Femur (tissue), 1 donor: Measurements from ENCODE around the gene GALK1.
A peak's percentile ranks its signal among the peaks of the same experiment; 100 is the strongest.
"Not testable (repeated sequence)": the region's sequence is repeated elsewhere in the genome, so short reads cannot be mapped to it uniquely, and the experiment has no call there.

Source experiments
- DNase-seq: peaks from one replicate; pipeline ENCODE4 v3.0.0-alpha.2; 2017

The GALK1 gene

DNA sequence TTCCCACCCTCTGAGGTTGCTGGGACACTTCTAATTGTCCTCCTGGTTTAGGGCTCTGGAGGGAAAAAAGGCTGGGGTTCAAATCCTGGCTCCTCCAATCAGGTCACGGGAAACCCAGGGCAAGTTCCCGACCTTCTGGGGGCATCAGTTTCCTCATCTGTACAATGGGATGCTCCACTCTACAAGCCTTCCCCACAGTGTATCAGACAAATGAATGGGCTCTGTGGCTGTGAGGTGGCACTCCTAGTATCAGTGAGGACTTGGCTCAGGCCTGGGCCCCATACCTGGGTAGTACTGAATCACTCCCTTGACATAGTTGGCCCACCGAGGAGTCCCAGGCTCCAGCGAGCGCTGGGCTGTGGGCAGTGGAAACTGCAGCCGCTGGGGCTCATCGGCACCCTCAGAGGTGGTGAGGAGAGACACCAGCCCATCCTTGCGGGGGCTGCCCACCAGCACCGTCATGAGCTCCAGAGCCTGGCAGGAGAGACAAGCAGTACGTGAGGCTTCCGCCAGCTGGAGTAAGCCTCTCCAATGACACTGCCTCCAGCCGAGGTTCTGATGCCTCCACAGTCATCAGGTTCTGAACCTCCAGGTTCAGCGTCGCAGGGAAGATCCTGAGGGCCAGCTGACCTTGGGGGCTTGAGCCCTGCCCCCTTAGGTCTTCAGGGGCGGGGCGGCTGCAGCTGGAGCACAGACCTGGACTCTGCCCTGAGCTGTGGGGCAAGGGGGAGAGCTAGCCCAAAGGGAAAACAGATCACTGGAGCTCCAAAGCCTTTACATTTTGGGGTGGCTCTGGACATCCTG is 1.2 kb downstream of the GALK1 start:
- no peak for DNase-seq

DNA sequence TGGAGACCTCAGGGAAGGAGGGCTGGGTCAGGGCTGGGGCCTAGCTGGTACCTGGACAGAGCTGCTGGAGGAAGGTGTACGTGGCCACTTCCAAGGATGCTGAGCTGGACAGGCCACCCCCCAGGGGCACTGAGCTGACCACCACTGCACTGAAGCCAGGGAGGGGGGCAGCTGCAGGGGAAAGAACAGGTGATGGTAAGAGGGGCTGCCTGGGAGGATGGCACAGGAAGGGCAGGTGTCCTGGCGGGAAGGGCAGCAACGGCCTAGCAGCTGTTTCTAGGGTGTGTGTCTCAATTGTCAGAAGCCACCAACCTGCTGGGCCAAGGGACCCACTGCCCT is 1.8 kb downstream of the GALK1 start:
- no peak for DNase-seq

DNA sequence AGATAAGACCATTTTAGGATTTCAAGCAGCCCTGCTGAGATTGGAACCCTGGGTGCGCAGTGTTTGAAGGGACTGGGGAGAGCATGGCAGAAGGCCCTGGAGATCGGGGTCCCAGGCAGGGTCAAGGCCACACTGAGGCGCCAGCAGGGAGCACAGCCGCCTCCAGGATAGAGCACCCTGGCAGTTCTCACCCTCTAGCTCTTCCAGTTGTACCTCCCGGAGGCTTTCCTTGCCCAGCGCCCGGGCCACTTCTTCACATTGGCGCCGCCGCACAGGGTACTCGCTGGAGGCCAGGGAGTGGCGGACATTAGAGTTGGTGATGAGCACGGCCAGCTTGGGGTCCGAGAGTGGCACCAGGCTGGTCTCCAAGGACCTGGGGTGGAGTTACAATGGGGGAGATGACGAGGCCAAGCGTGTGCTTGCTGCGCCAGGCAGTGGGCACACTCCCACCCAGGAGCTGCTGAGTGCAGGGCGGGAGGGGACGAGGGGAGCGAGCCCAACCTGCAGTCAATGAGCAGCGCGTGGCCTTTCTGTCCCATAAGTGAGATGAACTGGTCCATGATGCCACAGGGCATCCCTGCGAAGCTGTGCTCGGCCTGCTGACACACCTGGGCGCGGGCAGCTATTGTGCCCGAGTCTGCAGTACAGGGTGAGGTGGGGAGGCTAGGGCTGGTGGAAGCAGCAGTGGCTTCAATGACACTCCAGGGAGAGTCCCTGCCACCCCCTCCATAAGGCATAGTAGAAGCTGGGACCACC is 2.3 kb downstream of the GALK1 start:
- no peak for DNase-seq

DNA sequence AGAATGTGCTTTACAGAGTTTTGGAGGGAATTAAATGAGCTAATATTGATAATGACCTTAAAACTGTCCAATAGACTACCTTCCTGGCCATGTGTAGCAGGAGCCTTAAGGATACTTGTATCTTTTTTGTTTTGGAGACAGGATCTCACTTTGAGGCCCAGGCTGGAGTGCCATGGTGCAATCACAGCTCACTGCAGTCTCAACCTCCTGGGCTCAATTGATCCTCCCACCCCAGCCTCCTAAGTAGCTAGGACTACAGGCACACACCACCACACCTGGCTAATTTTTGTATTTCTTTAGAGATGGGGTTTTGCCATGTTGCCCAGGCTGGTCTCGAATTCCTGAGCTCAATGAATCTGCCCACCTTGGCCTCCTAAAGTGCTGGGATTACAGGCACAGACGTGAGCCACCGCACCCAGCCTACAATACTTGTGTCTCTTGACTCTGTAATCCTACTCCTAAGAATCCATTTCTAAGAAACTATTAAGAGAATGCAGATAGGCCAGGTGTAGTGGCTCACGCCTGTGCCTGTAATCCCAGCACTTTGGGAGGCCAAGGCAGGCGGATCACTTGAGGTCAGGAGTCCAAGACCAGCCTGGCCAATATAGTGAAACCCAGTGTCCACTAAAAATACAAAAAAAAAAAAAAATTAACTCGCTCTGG is 4.9 kb downstream of the GALK1 start:
- DNase-seq: not testable (repeated sequence)

DNA sequence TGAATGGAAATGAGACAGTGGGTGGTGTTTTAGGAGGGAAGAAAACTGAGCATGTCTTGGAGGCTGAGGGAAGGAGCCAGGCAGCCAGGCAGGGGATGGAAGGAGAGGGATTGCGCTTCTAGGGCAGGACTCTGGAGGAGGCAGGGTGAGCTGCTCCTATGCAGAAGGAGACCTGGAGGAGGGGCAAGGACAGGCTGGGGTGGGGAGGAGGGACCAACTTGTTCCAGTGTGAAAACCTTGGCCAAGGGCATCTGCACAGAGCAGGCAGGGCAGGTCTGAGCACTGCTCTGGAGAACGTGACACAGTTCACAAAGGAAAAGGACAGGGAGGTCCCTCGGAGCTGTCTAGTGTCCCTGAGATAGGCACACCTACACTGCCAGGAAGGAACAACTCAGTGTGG is 5.5 kb downstream of the GALK1 start:
- no peak for DNase-seq

DNA sequence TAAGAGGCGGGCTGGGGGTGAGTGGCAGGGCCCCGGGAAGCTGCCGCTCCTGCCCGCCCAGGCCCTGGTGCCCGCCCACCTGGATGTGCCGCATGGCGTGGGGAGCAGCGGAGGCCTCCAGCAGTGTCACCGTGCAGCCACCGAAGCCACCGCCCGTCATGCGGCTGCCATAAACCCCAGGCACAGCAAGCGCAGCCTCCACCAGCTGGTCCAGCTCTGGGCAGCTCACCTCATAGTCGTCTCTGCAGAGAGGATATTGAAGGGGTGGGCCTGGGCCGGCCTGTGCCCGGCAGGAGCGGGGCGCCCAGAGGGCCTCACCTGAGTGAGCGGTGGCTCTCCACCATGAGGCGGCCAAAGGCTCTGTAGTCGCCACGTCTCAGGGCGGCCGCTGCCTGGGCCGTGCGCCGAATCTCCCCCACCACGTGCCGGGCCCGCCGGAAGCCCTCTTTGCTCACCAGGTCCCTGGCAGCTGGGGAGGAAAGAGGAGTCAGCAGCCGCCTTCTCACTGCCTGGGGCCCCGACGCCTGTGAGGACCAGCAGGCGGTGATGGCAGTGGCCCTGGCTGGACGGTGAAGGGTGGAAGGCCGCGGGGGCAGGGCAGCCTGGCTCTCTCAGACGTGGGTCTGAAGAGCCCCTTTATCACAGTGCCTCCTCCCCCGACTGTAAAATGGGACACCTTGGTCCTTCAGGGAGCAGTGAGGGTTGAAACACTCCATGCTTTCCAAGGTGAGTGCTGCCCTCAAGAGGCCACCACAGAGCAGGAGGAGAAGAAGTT is 6.7 kb downstream of the GALK1 start:
- DNase-seq: no peak

DNA sequence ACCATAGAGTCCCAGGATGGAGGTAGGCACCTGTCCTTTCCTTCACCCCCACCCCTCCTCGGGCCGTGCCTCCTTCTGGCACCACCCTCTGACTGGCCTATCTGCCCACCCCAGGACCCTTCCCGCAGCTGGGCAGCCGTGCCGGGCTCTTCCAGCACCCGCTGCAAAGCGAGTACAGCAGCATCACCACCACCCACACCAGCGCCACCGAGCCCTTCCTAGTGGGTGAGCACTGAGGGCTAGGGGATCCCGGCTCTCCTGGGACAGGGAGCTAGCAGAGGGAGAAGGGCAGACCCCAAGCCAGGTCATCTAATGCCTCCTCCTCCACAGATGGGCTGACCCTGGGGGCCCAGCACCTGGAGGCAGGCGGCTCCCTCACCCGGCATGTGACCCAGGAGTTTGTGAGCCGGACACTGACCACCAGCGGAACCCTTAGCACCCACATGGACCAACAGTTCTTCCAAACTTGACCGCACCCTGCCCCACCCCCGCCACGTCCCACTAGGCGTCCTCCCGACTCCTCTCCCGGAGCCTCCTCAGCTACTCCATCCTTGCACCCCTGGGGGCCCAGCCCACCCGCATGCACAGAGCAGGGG is 7.8 kb downstream of the GALK1 start:
- no peak for DNase-seq

DNA sequence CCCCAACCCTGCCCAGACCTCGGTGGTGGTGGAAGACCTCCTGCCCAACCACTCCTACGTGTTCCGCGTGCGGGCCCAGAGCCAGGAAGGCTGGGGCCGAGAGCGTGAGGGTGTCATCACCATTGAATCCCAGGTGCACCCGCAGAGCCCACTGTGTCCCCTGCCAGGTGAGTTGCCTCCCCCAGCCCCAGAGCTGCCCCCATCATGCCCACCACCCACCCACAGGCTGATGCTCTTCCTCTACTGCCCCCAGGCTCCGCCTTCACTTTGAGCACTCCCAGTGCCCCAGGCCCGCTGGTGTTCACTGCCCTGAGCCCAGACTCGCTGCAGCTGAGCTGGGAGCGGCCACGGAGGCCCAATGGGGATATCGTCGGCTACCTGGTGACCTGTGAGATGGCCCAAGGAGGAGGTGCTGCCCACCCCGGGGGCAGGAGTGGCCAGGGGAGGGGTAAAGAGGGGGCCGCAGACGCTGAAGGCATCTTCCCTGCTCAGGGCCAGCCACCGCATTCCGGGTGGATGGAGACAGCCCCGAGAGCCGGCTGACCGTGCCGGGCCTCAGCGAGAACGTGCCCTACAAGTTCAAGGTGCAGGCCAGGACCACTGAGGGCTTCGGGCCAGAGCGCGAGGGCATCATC is 8.4 kb downstream of the GALK1 start:
- DNase-seq: no peak

DNA sequence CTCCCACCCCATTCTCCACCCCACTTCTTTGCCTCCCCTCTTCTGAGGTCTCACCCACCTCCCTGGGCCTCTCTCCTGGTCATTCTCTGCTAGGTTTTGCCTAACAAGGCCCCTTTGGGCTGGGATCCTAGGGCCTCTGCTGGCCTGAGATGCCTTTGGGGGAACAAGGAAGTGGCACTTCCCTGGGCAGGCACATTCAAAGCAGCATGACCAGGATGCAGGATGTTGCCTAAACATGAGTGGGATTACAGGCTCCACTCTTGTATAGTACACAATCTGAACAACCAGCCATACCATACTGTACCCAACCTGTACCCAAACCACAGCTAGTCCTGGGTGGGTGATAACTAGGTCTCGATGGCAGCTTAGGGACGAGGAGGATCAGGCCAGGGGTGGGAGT is 9.0 kb downstream of the GALK1 start:
- DNase-seq: no peak

DNA sequence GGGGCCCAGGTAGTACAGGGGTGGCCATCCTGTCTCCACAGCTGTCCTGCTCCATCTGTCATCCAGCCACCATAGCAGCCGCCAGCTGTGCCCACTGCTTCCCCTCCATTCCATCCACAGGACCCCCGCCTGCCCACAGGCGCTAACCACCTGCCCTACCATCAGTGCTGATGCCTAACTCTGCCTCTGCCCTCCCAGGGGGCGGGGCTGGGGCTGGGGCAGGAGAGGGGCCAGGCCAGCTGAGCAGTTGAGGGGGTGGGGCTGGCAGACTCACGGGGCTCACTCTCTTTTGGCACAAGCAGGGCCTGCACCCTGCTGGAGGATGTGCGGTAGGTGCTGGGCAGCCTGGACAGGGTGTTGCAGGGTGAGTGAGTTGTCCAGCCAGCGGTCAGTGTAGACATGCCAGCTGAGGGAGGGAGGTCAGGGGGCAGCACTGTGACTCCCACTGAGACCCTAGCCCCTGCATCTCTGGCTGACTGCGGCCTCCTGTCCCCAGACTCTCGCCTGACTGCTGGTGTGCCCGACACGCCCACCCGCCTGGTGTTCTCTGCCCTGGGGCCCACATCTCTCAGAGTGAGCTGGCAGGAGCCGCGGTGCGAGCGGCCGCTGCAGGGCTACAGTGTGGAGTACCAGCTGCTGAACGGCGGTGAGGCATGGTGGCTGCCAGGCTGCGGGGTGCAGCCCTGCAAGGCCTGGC is 9.6 kb downstream of the GALK1 start:
- DNase-seq: peak; percentile 55

DNA sequence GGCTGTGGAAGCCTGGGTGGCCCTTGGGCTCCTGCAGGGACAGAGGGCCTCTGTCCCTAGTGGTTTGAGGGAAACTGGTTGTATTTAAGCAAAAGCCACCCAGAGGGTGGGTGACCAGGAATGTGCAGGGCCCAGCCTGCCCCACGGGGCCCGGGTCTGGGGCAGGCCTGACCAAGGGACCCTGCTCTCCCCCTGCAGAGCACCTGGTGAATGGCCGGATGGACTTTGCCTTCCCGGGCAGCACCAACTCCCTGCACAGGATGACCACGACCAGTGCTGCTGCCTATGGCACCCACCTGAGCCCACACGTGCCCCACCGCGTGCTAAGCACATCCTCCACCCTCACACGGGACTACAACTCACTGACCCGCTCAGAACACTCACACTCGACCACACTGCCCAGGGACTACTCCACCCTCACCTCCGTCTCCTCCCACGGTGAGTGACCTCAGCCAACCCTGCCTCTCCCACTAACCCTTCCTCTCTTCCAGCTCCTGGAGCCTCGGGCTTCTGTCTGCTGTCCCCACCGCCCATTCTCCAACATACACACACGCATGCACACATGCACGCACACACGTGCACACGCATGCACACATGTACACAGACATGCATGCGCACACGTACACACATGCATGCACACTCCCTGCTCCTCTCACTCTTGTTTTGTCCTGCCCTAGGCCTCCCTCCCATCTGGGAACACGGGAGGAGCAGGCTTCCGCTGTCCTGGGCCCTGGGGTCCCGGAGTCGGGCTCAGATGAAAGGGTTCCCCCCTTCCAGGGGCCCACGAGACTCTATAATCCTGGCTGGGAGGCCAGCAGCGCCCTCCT is 10.4 kb downstream of the GALK1 start:
- no peak for DNase-seq

DNA sequence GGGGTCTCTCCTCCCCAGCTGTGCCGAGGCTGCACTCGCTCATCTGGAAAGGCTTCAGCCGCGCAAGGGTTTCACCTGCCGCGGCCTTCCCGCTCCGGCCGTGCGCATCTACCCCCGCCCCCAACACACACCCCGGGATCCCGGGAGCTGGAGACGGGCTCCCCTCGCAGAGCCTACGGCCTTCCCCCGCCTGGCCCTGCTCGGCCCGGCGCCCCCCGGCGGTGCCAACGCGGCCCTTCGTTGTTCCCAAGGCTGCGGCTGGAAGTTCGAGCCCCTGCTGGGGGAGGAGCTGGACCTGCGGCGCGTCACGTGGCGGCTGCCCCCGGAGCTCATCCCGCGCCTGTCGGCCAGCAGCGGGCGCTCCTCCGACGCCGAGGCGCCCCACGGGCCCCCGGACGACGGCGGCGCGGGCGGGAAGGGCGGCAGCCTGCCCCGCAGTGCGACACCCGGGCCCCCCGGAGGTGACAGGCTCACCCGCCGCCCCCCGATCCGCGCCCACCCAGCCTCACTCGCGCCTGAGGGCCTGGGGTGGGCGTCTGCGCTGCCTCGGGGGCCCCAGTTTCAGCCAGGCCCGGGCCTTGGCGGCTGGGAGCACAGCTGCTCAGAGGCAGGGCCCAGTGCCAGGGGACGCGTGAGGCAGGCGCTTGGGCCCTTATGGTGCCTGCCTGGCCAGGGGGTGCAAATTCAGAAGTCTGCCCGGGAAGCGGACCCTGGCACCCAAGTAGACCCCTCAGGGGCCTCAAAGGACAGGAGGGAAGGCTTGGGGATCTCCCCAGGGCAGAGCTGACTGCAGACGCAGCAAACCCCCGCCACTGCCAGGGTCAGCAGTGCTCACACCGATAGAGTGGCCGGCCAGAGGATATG is 11.2 kb downstream of the GALK1 start:
- DNase-seq: peak; percentile 83

DNA sequence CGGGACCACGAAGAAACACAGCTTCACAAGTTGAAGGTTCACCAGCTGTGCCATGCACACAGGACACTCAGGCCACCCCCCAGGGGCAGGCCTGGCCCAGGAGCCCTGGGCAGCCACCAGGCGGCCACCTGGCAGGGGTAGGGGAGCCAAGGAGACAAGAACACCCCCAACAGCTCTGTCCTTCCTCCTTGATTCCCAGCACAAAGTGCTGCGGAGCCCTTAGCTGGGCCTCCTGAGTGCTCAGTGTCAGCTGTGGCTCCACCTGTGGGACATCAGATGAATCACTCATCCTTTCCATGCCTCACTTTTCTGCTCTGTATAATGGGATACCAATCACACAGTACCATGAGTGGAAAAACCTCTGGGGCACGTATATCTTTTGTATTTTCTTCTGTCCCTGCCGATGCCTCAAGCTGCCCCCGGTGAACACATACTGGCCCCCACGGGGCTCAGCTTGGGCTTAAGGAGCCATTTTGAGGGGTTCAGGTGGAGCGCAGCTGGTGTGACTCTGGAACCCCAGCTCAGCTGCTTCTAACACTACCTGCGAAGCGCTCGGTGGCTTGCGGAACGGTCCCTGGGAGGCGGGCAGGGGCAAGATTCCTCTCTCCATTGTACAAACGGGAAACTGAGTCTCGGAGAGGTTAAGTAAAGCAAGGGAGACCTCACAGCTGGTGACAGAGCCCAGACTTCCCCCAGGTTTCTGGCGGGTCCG is 12.0 kb downstream of the GALK1 start:
- DNase-seq: no peak

DNA sequence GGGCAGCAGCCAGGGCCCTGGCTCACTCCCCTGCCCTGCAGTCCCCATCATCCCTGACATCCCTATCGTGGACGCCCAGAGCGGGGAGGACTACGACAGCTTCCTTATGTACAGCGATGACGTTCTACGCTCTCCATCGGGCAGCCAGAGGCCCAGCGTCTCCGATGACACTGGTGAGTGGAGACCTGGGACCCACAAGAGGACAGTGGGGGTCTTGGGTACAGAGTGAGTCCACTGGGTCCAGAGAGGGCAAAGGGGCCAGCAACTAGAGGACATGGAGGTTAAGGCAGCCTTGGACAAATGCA is 12.6 kb downstream of the GALK1 start:
- no peak for DNase-seq

DNA sequence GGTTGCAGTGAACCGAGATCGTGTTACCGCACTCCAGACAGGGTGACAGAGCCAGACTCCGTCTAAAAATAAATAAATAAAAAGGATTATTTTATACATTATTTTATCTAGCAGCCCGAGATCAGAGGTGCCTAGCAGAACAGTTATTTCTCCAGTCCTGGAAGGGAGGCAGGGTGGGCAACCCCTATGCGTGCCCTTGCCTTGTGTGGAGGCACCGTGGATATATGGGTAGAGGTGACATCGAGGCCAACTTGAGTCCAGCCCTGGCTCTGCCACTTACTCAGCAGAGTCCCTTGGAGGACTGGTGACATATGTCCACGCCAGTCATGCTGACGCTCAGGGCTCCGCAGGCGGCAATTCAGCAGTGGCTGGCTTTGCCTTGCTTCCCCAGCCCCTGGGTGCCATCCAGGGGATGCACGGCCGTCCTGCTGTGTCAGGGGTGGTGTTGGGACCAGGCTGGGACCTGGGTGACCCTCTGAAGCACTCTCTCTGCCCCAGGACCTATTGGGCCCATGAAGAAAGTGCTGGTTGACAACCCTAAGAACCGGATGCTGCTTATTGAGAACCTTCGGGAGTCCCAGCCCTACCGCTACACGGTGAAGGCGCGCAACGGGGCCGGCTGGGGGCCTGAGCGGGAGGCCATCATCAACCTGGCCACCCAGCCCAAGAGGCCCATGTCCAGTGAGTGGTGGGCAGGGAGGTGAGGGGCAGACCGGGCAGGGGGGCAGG is 13.2 kb downstream of the GALK1 start:
- no peak for DNase-seq

DNA sequence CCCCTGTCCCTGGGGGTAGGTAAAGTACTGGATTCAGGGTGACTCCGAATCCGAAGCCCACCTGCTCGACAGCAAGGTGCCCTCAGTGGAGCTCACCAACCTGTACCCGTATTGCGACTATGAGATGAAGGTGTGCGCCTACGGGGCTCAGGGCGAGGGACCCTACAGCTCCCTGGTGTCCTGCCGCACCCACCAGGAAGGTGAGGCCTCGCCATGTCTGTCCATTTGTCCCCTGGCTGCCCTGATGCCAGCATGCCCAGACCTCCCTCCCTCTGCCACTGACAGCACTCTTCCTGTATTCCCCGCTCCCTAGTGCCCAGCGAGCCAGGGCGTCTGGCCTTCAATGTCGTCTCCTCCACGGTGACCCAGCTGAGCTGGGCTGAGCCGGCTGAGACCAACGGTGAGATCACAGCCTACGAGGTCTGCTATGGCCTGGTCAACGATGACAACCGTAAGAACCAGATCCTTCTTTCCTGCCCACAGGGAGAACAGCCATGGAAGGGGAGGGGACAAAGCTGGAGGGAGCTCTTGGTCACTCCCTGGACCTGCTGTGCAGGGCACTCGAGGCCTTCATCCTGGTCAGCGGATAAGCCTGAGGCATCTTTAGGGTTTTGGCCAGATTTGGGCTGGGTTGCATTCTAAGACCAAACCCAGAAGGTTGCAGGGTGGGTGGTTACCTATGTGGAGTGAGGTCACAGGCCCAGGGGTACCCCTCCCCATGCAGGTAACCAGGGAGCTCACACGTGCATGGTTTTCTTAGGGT is 14.2 kb downstream of the GALK1 start:
- no peak for DNase-seq

DNA sequence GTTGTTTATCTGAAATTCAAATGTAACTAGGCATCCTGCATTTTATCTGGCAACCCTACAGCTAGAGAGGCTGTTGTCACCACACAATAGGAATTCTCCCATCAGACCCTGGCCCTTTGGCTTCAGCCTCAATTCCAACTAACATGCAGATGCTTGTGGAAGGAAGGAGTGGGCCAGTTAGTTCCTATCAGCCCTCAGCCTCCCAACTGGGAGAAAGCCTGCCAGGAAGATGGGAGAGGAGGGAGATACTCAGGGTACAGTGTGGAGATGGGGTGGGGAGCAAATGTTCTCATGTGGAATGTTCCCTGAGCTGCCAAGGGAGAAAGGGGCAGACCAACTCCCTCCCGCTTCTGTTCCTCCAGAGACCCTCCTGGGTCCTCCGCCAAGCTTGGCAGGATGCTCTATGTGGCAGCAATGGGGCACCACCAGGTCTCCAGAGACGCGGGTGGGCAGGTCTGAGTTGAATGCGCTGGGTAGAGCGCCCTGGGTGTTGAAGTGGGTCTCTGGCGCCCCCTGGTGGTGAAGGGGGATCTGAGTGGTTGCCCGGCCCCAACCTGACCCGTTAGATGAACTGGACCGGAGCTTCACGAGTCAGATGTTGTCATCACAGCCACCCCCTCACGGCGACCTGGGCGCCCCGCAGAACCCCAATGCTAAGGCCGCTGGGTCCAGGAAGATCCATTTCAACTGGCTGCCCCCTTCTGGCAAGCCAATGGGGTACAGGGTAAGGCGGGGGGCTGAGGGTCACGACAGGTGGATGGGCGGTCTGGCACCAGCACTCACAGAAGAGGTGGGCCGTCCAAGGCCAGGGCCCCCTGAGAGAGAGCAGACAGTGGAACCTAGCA is 15.2 kb downstream of the GALK1 start:
- DNase-seq: peak; percentile 88
